CD14-positive monocyte (primary cell): ENCODE data around the gene CEL. TPM values are rescaled to one million over a fixed set of nuclear protein-coding genes. Genes with fewer than 3 reads are reported as not detected.
A peak's percentile ranks its signal among the peaks of the same experiment; 100 is the strongest.

Experiments used
- DNase-seq, 3 donors: peaks; one replicate each; pipeline ENCODE4 v3.0.0-alpha.2; 2011 to 2022
- H2AFZ ChIP-seq: 2 replicates; pipeline ENCODE4 v1.6.0; 2012; ENCODE audit warnings: mild to moderate bottlenecking, low read depth, low read length, inconsistent platforms; ENCODE audit not compliant: insufficient read depth, poor library complexity, severe bottlenecking
- H3K27ac ChIP-seq, 2 donors: 1 replicate in 1 of 2; 2 replicates in 1 of 2; pipeline ENCODE4 v1.5.1; 2012 to 2013; ENCODE audit warnings: low read length in 2 of 2, control low read depth in 1 of 2, inconsistent platforms in 1 of 2, low read depth in 1 of 2, mild to moderate bottlenecking in 1 of 2
- H3K27me3 ChIP-seq, 2 donors: one replicate each; pipeline versions ENCODE4 v1.6.0 to v1.6.1; 2011 to 2013; ENCODE audit warnings: low read length in 2 of 2; ENCODE audit not compliant: control insufficient read depth in 2 of 2, insufficient read depth in 2 of 2
- H3K36me3 ChIP-seq, 2 donors: replicated peaks in 1 of 2; 1 replicate in 1 of 2; 2 replicates in 1 of 2; pipeline versions ENCODE4 v1.5.1 to v1.6.1; 2012 to 2013; ENCODE audit warnings: low read length in 2 of 2, control low read depth in 1 of 2, inconsistent platforms in 1 of 2, mild to moderate bottlenecking in 1 of 2; ENCODE audit not compliant: insufficient read depth in 2 of 2, control insufficient read depth in 1 of 2
- H3K4me1 ChIP-seq, 2 donors: 1 replicate in 1 of 2; 2 replicates in 1 of 2; pipeline versions ENCODE4 v1.5.1 to v1.6.1; 2012 to 2013; ENCODE audit warnings: low read length in 2 of 2, control low read depth in 1 of 2, inconsistent platforms in 1 of 2, mild to moderate bottlenecking in 1 of 2, moderate library complexity in 1 of 2; ENCODE audit not compliant: insufficient read depth in 2 of 2, control insufficient read depth in 1 of 2
- H3K4me2 ChIP-seq: replicated peaks from 2 replicates; pipeline ENCODE3; 2012; ENCODE audit warnings: low read length, moderate library complexity, mild to moderate bottlenecking; ENCODE audit not compliant: poor library complexity, severe bottlenecking; ENCODE audit errors: extremely low read depth
- H3K4me3 ChIP-seq, 3 experiments: fragments of 200-600 bp in 1 of 3; sonication (generic) in 1 of 3; replicated peaks in 1 of 3; 1 replicate in 2 of 3; 2 replicates in 1 of 3; pipeline ENCODE4 v1.5.1; 2011 to 2013; ENCODE audit warnings: low read length in 3 of 3, mild to moderate bottlenecking in 3 of 3, control low read depth in 2 of 3, low read depth in 2 of 3, inconsistent platforms in 1 of 3, moderate library complexity in 1 of 3
- H3K79me2 ChIP-seq: 2 replicates; pipeline ENCODE4 v1.6.0; 2012; ENCODE audit warnings: mild to moderate bottlenecking, control low read depth, inconsistent platforms, low read length, moderate library complexity; ENCODE audit not compliant: insufficient read depth
- H3K9ac ChIP-seq: 2 replicates; pipeline ENCODE4 v1.6.0; 2017; ENCODE audit warnings: low read length, mild to moderate bottlenecking; ENCODE audit not compliant: insufficient read depth, poor library complexity, severe bottlenecking
- H3K9me3 ChIP-seq, 2 donors: replicated peaks in 1 of 2; 1 replicate in 1 of 2; 2 replicates in 1 of 2; pipeline versions ENCODE4 v1.5.1 to v1.6.1; 2012 to 2013; ENCODE audit warnings: low read length in 2 of 2, control low read depth in 1 of 2; ENCODE audit not compliant: control insufficient read depth in 1 of 2, insufficient read depth in 1 of 2
- H4K20me1 ChIP-seq: 2 replicates; pipeline ENCODE4 v1.6.0; 2012; ENCODE audit warnings: mild to moderate bottlenecking, low read length, control low read depth, moderate library complexity; ENCODE audit not compliant: insufficient read depth
- H3K27ac Mint-ChIP-seq, 7 donors: one replicate each; pipeline ENCODE4 v1.8.0; 2020; ENCODE audit warnings: mild to moderate bottlenecking in 7 of 7, mixed read lengths in 7 of 7, moderate library complexity in 6 of 7, inconsistent platforms in 2 of 7
- H3K27me3 Mint-ChIP-seq, 3 donors: one replicate each; pipeline ENCODE4 v1.8.0; 2021 to 2022; ENCODE audit warnings: low read depth in 3 of 3, mild to moderate bottlenecking in 3 of 3, mixed read lengths in 3 of 3, moderate library complexity in 3 of 3, inconsistent platforms in 1 of 3
- H3K36me3 Mint-ChIP-seq, 2 donors: one replicate each; pipeline ENCODE4 v1.8.0; 2020; ENCODE audit warnings: mixed read lengths in 2 of 2, inconsistent platforms in 1 of 2, mild to moderate bottlenecking in 1 of 2
- H3K4me1 Mint-ChIP-seq: one replicate; pipeline ENCODE4 v1.8.0; 2020; ENCODE audit warnings: mild to moderate bottlenecking, mixed read lengths
- H3K4me3 Mint-ChIP-seq, 2 donors: one replicate each; pipeline ENCODE4 v1.8.0; 2020; ENCODE audit warnings: mild to moderate bottlenecking in 2 of 2, mixed read lengths in 2 of 2, moderate library complexity in 1 of 2
- H3K9me3 Mint-ChIP-seq, 7 donors: one replicate each; pipeline ENCODE4 v1.8.0; 2020 to 2022; ENCODE audit warnings: mixed read lengths in 7 of 7, mild to moderate bottlenecking in 6 of 7, moderate library complexity in 6 of 7, inconsistent platforms in 2 of 7
- WGBS: methylation state at CpG from one replicate; pipeline ENCODE4 v1.1.5; 2013; ENCODE audit warnings: missing lambda C conversion rate; ENCODE audit not compliant: insufficient coverage; 5-methylcytosine and 5-hydroxymethylcytosine counted together
- intact Hi-C, 2 donors: fragments of 100-400 bp; cut with micrococcal nuclease; formaldehyde crosslinking; loops; one replicate each; pipeline versions ENCODE4 v1.15.0 to v1.15.1; 2023
- polyA plus RNA-seq, 3 donors: library from polyadenylated mRNA; depleted of rRNA in 1 of 3; unstranded in 2 of 3; stranded (reverse) in 1 of 3; fragments of 300-500 nt in 2 of 3; fragments of >200 nt in 1 of 3; fragmentation: Illumina TruSeq in 2 of 3; gene quantifications; 1 replicate in 2 of 3; 2 replicates in 1 of 3; pipeline ENCODE4 v1.2.3, GENCODE V29; 2012 to 2021
- TF ChIP-seq, protein P1 (sequence below): fragments of 200-600 bp; IDR thresholded peaks from one replicate; pipeline ENCODE4 v1.8.0; 2022; ENCODE audit warnings: antibody characterized with exemption, mild to moderate bottlenecking

The CEL gene
- polyA plus RNA-seq, 3 donors: 0.24 TPM; not detected in 2

DNA sequence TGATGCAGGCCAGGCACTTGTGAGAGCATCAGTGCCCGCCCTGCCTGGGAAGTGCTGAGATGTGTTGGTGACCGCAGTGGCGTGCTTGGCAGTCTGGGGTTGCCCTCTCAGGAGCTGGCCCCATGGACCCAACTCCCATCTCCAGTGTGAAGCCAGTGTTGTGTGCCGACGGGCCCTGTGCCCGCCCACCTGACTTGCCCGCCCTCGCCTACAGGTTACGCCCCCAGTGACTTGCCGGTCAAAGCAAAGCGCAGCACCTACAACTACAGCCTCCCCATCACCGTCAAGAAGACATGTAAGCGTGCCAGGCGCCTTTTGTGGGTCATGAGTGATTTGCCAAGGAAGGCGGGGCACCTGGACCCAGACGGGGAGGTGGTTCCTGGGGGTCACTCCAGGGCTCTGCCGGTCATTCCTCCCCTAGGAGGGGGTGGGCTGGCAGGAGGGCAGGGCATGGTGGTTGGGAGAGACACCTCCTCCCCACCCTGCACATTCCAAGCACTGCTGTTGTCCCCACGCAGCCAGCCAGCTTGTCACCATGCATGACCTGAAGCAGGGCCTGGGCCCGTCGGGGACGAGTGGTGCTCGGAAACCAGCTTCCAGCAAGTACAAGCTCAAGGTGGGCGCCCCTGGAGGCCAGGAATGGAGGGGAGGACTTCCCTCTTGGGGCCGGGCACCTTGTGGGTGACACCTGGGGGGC is 7.4 kb upstream of the CEL start:
- Mint-ChIP-seq H3K4me1 (peaks cover 14% of the 10 kb centered on the region), H3K27ac (peak overlapping the region in 2 of 7 donors; percentile 64 to 74), H3K36me3 (peaks cover 73 to 92% of the 10 kb centered on the region in 2 donors), H3K4me3 (no peak overlapping the region), H3K9me3 (no peaks in the 10 kb centered on the region), H3K27me3 (peaks cover 0 to 1% (median 0%) of the 10 kb centered on the region in 3 donors)
- Histone ChIP-seq H3K9ac (no peak overlapping the region), H3K9me3 (no peaks in the 10 kb centered on the region), H3K36me3 (peaks cover 79 to 92% of the 10 kb centered on the region in 2 donors), H3K27ac (no peak overlapping the region), H3K4me1 (peaks cover under 1 to 8% of the 10 kb centered on the region in 2 donors), H3K4me3 (no peak overlapping the region), H3K4me2 (no peak overlapping the region), H4K20me1 (no peaks in the 10 kb centered on the region), H3K79me2 (no peaks in the 10 kb centered on the region), H2AFZ (no peak overlapping the region), H3K27me3 (no peaks in the 10 kb centered on the region)
- no peak for DNase-seq
- WGBS: 92% methylated on average over 13 of the region's 24 CpGs
- intact Hi-C loops: no loop called here
- TF ChIP-seq, protein P1, sequence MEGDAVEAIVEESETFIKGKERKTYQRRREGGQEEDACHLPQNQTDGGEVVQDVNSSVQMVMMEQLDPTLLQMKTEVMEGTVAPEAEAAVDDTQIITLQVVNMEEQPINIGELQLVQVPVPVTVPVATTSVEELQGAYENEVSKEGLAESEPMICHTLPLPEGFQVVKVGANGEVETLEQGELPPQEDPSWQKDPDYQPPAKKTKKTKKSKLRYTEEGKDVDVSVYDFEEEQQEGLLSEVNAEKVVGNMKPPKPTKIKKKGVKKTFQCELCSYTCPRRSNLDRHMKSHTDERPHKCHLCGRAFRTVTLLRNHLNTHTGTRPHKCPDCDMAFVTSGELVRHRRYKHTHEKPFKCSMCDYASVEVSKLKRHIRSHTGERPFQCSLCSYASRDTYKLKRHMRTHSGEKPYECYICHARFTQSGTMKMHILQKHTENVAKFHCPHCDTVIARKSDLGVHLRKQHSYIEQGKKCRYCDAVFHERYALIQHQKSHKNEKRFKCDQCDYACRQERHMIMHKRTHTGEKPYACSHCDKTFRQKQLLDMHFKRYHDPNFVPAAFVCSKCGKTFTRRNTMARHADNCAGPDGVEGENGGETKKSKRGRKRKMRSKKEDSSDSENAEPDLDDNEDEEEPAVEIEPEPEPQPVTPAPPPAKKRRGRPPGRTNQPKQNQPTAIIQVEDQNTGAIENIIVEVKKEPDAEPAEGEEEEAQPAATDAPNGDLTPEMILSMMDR: no peak

DNA sequence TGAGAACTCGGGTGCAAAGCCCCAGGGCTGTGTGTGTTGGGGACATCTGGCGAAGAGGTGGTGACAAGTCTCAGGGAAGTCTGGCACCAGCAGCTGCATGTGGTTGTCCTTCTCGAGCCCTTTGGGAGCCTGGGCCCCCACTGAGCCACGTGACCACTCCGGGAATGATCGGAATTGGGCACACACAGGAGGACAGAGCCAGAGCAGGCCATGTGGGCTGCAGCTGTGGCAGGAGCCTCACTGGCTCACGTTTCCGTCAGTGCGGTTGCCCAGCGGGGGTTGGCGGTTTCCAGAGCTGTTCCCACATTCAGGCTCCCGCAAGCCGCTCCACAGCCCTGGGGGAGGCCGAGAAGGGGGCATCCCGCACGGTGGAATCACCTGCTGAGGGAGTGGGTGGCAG is 6.8 kb upstream of the CEL start:
- Histone ChIP-seq H3K9ac (no peak overlapping the region), H3K27me3 (no peaks in the 10 kb centered on the region), H3K4me1 (peaks cover 4 to 14% of the 10 kb centered on the region in 2 donors), H3K4me2 (no peak overlapping the region), H3K4me3 (no peak overlapping the region), H2AFZ (no peak overlapping the region), H3K9me3 (no peaks in the 10 kb centered on the region), H3K79me2 (no peaks in the 10 kb centered on the region), H4K20me1 (no peaks in the 10 kb centered on the region), H3K36me3 (peaks cover 77 to 86% of the 10 kb centered on the region in 2 donors), H3K27ac (no peak overlapping the region)
- Mint-ChIP-seq H3K4me3 (no peak overlapping the region), H3K27ac (no peak overlapping the region), H3K4me1 (peaks cover 20% of the 10 kb centered on the region), H3K9me3 (no peaks in the 10 kb centered on the region), H3K36me3 (peaks cover 67 to 86% of the 10 kb centered on the region in 2 donors), H3K27me3 (peaks cover 0 to 4% (median 1%) of the 10 kb centered on the region in 3 donors)
- WGBS: 97% methylated on average over 16 of the region's 16 CpGs
- TF ChIP-seq, protein P1: no peak
- no peak for DNase-seq
- intact Hi-C loops: no loop called here
